GM23338 (cell line): ENCODE results near the gene ZNF593OS.

Source experiments
- EZH2phosphoT487 ChIP-seq: fragments of 200-600 bp; sonication (generic); IDR thresholded peaks from one replicate; pipeline ENCODE4 v1.8.1; 2018; ENCODE audit warnings: antibody characterized with exemption; ENCODE audit not compliant: unreplicated experiment
- JUNB ChIP-seq: IDR thresholded peaks from one replicate; pipeline ENCODE4 v1.6.1; 2016; ENCODE audit warnings: antibody characterized with exemption; ENCODE audit not compliant: unreplicated experiment

- no peak for TF ChIP-seq EZH2phosphoT487
- TF ChIP-seq JUNB, result no peak
Measured at GRCh38 chr1:26180010-26180506, 8.4 kb upstream of the ZNF593OS start.
